ENCODE results near the gene AK1.

Gene AK1

GRCh38 chr9:127877566-127877998 is at the start of gene AK1:
Gene AK1, minus strand, starts transcription at chr9:127877675. Its CDS starts 3,058 bp downstream, at chr9:127874617.
- DNase-seq (ENCODE audit: low read depth in 1 of 2, low spot score in 1 of 2): no peak

DNA sequence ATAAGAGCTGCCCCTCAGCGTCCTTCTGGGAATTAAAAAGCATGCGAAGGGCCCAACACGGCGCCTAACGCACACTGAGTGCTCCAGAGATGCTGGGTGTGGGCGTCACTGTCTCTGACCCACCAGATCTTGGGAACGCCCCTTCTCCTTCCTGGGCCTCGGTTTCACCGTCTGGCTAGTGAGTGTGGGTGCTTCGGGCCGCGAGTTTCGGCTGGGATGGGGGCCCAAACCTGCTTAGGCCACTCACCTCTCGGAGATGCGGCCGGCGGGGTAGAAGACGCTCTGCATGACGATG is 49.4 kb upstream of the AK1 start:
- DNase-seq (ENCODE audit: low read depth in 1 of 2, low spot score in 1 of 2): no peak

DNA sequence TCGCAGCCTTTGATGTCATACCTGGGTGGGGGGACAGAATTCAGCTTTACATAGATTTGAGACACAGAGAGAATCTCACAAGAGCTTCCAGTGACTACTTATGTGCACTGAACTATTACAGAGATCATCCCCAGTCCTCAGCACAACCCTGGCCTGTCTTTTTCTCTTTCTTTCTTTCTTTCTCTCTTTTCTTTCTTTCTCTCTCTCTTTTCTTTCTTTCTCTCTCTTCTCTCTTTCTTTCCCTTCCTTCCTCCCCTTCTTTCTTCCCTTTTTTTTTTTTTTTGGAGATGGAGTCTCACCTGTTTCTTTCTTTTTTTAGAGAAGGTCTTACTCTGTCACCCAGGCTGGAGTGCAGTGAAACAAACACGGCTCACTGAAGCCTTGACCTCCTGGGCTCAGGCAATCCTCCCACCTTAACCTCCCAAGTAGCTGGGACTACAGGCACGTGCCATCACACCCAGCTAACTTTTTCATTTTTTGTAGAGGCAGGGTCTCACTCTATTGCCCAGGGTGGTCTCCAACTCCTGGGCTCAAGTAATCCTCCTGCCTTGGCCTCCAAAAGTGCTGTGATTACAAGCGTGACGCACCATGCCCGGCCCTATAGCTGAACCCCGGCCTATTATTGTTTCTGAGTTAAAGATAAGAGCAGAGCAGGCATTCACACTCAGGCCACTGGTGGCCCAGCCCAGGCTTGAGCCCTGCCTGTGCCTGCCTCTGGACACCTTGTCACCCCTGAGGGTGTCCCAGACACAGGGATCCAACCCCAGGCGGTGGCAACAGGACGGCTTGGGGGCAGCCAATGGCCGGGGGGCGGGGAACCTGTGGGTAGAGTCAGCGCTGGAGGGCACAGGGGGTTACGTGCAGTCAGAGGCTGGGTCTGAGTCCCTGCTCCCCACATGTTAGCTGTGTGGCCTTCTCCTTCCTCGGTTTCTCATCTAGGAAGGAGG is 48.8 kb upstream of the AK1 start:
- no peak for DNase-seq (ENCODE audit: low read depth in 1 of 2, low spot score in 1 of 2)

DNA sequence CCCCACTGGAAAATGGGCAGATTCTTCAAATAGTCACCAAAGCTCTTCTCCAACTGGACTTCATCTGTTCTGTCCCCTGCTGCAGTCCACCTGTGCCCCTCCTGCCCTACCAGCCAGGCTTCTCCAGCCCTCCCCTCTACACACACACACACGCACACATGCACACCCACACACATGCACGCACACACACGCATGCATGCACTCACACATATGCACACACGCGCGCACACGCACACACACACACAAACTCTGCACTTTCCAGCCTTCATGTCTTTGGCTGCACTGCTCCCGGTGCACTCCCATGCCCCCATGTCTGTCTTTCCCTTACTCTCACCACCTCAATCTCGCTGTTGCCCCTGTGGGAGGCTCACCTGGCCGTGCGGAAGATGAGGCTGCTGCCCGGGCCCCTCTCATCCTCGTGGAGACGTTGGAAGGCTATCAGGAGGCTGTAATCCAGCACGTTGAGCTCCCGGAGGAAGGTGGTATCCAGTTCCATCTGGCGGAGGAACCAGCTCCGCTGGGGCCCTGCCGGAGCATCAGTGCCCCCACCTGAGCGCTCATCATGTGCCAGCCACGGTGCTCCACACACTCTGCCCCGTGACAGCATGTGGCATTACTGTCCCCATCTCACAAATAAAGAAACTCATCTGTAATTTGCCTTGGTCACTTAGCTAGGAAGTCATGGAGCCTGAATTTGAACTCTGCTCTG is 47.4 kb upstream of the AK1 start:
- DNase-seq (ENCODE audit: low read depth in 1 of 2, low spot score in 1 of 2): no peak

DNA sequence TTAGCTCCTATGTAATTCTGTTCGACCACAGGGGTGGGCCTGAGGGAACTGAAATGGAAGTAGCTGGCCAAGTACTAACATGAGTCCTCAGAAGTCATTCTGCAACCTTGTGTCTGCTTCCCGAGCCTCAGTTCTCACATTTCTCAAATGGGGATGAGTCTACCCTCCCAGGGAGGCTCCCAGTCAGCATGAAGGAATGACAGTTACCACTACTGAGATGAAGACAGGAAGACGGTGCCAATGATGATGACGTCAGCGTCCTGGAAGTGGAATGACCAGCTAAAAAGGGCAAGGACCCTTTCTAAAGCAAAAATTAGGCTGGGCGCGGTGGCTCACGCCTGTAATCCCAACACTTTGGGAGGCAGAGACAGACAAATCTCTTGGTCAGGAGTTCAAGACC is 46.3 kb upstream of the AK1 start:
- DNase-seq (ENCODE audit: low read depth in 1 of 2, low spot score in 1 of 2): no peak

DNA sequence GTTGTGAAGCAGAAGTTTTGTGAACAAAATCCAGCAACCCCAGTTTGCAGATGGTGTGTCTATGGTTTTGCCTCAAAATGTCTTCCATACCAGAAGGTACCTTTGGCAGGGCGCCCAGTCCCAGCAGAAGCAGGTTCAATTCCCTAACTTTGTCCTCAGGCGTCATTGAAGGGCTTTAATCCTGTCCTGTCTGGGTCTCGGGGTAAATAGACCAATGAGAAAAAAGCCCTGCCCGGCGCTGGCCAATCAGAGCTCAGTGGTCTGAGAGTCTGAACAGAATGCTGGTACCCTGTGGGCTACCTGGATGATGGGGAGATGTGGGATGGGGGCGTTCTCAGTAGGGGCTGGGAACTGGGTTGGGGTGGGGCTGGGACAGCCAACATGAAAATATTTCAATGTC is 45.6 kb upstream of the AK1 start:
- DNase-seq (ENCODE audit: low read depth in 1 of 2, low spot score in 1 of 2): no peak

- DNase-seq (ENCODE audit: low read depth in 1 of 2, low spot score in 1 of 2): peak; percentile 65 to 67
Observed at GRCh38 chr9:127921557-127922120, 44.2 kb upstream of the AK1 start.

DNA sequence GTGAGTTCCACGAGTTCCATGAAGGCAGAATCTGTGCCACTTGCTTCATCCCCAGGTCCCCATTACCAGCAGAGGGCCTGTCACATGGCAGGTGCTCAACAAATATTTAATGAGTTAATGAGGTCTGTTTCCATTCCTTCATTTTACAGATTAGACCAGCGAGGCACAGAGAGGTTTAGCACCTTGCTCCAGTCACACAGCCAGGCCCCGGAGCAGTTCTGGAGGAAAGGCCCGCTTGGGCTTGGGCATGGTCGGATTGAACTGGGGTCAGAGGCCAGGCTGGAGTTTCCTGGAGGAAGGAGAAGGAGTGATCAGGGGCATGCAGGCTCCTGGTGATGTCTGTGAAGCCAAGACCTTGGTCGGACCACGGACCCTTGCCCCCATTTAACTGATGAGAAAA is 43.3 kb upstream of the AK1 start:
- no peak for DNase-seq (ENCODE audit: low read depth in 1 of 2, low spot score in 1 of 2)

DNA sequence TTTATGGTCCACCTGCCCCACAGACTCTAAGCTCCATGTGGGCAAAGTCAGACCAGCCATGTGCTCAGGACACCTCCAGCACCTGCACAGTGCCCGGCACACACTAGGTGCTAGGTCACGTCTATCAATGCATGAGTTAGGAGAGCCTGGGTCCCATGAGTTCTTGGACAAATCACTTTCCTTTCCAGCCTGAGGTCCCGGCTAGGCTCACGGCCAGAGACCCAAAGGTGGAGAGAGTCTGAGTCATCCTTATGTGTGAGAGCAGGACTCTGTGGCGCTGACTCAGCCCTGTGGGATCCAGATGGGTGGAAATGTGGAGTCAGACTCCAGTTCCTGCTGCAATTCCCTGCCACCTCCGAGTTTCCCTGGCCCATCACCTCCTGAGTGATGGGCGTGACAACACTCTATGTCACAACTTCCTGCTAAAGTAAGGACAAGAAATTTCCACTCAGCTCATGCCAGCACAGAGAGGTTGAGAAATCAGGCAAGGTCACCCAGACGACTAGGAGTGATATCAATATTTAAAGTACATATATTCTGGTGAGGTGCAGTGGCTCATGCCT is 41.9 kb upstream of the AK1 start:
- DNase-seq (ENCODE audit: low read depth in 1 of 2, low spot score in 1 of 2): no peak

- no peak for DNase-seq (ENCODE audit: low read depth in 1 of 2, low spot score in 1 of 2)
Observed at GRCh38 chr9:127918183-127919107, 41.0 kb upstream of the AK1 start.

GRCh38 chr9:127917603-127918002 is 40.1 kb upstream of the AK1 start:
- DNase-seq (ENCODE audit: low read depth in 1 of 2, low spot score in 1 of 2): no peak

DNA sequence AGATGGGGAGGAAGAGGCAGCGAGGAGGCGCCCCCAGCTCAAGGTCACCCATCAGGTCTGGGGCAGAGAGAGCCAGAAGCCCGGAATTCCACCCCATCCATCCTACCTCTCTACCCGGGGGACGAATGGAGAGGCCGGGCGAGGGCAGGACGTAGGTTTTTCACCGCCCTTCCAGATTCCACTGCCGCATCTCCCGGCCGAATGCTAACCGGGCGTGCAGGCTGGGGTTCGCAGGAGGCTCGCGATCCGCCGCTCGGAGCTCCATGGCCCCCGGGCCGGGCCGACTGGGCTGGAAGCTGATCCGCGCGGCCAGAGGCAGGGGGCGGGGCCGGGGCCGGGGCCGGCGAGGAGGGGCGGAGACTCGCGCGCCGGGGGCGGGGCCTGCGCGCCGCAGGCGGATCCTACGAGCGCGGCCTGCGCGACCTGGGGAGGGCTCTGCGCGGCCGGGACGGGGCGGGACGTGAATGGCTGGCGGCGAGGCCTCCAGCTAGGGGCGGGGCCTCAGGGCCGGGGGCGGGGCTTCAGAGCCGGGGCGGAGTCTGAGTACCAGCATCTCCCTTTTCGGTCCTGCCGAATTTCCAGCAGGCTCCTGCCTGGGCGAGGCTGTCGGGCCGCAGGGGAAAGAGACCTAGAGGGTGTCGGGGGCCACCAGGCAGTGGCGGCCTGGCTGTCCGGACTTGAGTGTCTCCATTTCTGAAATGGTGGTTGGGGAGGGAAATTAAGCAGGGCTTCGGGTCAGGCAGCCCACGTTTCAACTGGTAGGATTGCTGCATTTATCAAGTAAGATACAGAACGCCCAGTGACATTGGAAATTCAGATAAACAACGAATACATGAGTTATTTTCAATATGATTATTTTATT is 39.5 kb upstream of the AK1 start, which contains the start of gene ST6GALNAC4:
Gene ST6GALNAC4 (minus strand): TSS at position 322 of the 862 bp plus-strand sequence. CDS start 622 bp downstream, outside the sequence.
- peak; percentile 93 to 97 for DNase-seq (ENCODE audit: low read depth in 1 of 2, low spot score in 1 of 2)

DNA sequence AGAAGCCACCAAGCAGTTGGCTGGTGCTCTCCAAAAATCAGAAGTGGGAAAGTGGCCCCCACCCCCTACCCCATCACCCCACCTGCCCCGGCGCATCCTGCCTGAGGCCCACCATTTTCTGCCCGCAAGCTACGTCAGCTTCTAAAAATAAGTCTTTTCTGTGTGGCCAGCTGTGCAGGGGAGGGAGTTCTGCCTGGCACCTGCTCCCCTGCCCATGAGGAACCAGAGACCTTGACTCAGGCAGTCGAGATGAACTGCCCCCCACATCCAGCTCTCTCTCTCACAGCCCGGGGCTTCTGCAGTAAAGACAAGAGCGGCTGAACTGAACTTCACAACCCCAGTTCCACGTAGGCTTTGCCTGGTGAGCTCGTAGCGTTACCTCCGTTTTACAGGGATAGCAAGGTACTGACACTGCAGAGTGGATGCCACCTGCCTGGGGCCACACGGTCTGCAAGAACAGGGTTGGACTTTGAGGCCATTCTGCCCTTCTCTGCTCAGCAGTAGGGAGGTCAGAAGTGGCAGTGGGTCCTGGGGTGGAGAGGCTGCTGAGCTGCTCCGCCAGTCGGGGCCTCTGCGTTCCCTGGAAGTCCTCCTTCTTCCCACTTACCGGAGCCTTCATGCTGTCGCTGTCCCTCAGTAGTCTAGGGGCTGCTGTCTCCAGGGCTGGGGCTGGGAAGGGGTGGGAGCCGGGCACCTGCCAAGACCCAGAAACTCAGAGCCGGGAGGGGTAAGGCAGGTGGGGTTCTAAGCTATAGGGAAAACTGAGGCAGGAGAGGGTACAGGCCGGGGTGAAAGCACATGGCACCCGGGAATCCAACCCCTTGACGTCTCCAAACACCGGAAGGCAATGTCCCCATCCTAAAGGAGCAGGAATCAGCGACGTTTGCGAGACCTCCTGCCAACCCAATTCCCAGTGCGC is 38.6 kb upstream of the AK1 start:
- DNase-seq (ENCODE audit: low read depth in 1 of 2, low spot score in 1 of 2): no peak

GRCh38 chr9:127915325-127915752 is 37.9 kb upstream of the AK1 start:
- DNase-seq (ENCODE audit: low read depth in 1 of 2, low spot score in 1 of 2): no peak

DNA sequence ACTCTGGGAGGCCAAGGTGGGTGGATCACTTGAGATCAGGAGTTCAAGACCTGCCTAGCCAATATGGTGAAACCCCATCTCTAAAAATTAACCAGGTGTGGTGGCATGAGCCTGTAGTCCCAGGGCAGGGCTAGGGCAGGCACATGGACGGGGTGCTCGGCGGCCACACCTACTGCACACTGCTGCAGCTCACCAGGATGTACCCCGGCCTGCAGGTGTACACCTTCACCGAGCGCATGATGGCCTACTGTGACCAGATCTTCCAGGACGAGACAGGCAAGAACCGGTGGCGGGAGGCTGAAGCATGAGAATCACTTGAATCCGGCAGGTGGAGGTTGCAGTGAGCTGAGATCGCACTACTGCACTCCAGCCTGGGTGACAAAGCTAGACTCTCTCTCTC is 36.2 kb upstream of the AK1 start:
- DNase-seq (ENCODE audit: low read depth in 1 of 2, low spot score in 1 of 2): no peak

- DNase-seq (ENCODE audit: low read depth in 1 of 2, low spot score in 1 of 2): no peak
Observed at GRCh38 chr9:127912882-127913281, 35.4 kb upstream of the AK1 start.

DNA sequence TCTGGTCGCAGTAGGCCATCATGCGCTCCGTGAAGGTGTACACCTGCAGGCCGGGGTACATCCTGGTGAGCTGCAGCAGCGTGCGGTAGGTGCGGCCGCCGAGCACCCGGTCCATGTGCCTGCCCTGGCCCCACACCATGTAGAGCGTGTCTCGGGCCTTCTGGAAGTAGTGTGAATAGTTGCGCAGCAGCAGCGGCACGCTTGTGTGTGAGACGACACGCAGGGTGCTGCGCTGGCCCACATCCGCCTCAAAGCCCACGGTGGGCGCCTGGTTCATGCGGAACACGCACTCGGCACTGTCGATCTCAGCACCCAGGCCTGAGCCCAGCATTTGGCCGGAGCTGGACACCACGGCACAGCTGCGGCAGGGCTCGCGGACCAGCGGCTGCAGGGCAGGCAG is 34.8 kb upstream of the AK1 start:
- no peak for DNase-seq (ENCODE audit: low read depth in 1 of 2, low spot score in 1 of 2)

DNA sequence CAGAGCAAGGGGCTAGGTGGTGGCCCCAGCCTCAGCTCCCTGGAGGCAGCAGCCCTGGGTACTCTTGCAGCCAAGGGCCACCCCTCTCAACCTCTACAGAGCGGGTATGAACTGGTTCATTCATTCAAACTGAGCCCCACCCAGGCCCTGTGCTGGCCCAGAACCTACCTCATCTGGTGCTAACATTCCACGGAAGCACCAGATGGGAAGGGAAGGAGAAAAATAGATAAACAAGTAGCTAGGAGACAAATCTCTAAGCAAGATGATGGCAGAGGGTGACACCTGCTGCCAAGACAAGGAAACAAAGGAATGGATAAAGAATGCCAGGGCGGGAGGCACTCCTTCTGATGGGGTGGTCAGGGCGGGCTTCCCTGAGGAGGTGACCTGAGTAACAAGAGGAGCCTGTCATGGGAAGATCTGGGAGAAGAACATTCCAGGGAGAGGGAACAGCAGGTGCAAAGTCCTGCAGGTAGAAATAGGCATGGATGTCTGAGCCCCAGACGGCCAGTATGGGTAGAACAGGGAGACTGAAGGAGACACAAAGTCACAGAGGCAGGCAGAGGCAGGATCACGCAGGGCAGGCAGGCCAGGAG is 33.2 kb upstream of the AK1 start:
- DNase-seq (ENCODE audit: low read depth in 1 of 2, low spot score in 1 of 2): no peak
